GM23338 (cell line): ENCODE measurements around the gene TMEM273. TPM values are rescaled to one million over a fixed set of nuclear protein-coding genes. Genes with fewer than 3 reads are reported as not detected.

Experiments used
- ATAC-seq: fragments of 200-7000 bp; cut with Tn5 transposase; 3 replicates; pipeline ENCODE4 v1.9.1; 2020
- DNase-seq: peaks from one replicate; pipeline ENCODE4 v3.0.0-alpha.2; 2015; ENCODE audit warnings: low spot score
- H2AFZ ChIP-seq: fragments of 200-600 bp; sonication (generic); 2 replicates; pipeline ENCODE4 v1.8.0; 2016; ENCODE audit warnings: antibody characterized with exemption, mild to moderate bottlenecking, moderate library complexity
- H3F3A ChIP-seq: fragments of 200-600 bp; sonication (generic); replicated peaks from 2 replicates; pipeline ENCODE4 v1.8.0; 2017; ENCODE audit warnings: antibody characterized with exemption, mixed run types, low read depth
- H3K27ac ChIP-seq: fragments of 200-600 bp; sonication (generic); 2 replicates; pipeline ENCODE4 v1.6.1; 2016; ENCODE audit warnings: low read depth
- H3K27me3 ChIP-seq: fragments of 200-600 bp; sonication (generic); 2 replicates; pipeline ENCODE4 v1.8.0; 2016; ENCODE audit warnings: mild to moderate bottlenecking, mixed run types, moderate library complexity; ENCODE audit not compliant: insufficient read depth
- H3K36me3 ChIP-seq: fragments of 200-600 bp; sonication (generic); 2 replicates; pipeline ENCODE4 v1.8.0; 2016; ENCODE audit warnings: mild to moderate bottlenecking; ENCODE audit not compliant: insufficient read depth
- H3K4me1 ChIP-seq: fragments of 200-600 bp; sonication (generic); 2 replicates; pipeline ENCODE4 v1.8.0; 2016; ENCODE audit warnings: mild to moderate bottlenecking, moderate library complexity; ENCODE audit not compliant: insufficient read depth
- H3K4me2 ChIP-seq: fragments of 200-600 bp; sonication (generic); 2 replicates; pipeline ENCODE4 v1.7.1; 2017; ENCODE audit warnings: mixed run types
- H3K4me3 ChIP-seq: fragments of 200-600 bp; sonication (generic); 2 replicates; pipeline ENCODE4 v1.6.1; 2016; ENCODE audit warnings: mixed run types
- H3K79me2 ChIP-seq: fragments of 200-600 bp; sonication (generic); replicated peaks from 2 replicates; pipeline ENCODE4 v1.8.0; 2017; ENCODE audit warnings: mild to moderate bottlenecking; ENCODE audit not compliant: insufficient read depth
- H3K9me2 ChIP-seq: fragments of 200-600 bp; sonication (generic); 2 replicates; pipeline ENCODE4 v1.8.0; 2017; ENCODE audit not compliant: insufficient read depth
- H4K20me1 ChIP-seq: fragments of 200-600 bp; sonication (generic); replicated peaks from 2 replicates; pipeline ENCODE4 v1.8.0; 2017; ENCODE audit warnings: mild to moderate bottlenecking; ENCODE audit not compliant: insufficient read depth
- H3K27ac Mint-ChIP-seq: 2 replicates; pipeline ENCODE4 v1.8.0; 2020; ENCODE audit warnings: inconsistent platforms, mild to moderate bottlenecking, moderate library complexity, mixed read lengths
- H3K27me3 Mint-ChIP-seq: 3 replicates; pipeline ENCODE4 v1.8.0; 2022; ENCODE audit warnings: low read depth, mild to moderate bottlenecking, moderate library complexity, mixed read lengths, inconsistent platforms; ENCODE audit not compliant: insufficient read depth, poor library complexity
- H3K36me3 Mint-ChIP-seq: 3 replicates; pipeline ENCODE4 v1.8.0; 2021; ENCODE audit warnings: low read depth, mild to moderate bottlenecking, inconsistent platforms, moderate library complexity, mixed read lengths
- H3K4me1 Mint-ChIP-seq: 3 replicates; pipeline ENCODE4 v1.8.0; 2020; ENCODE audit warnings: mild to moderate bottlenecking, inconsistent platforms, mixed read lengths
- H3K4me3 Mint-ChIP-seq: 3 replicates; pipeline ENCODE4 v1.8.0; 2021; ENCODE audit warnings: moderate library complexity, mild to moderate bottlenecking, inconsistent platforms, mixed read lengths
- H3K9me3 Mint-ChIP-seq: 3 replicates; pipeline ENCODE4 v1.8.0; 2020; ENCODE audit warnings: moderate library complexity, mild to moderate bottlenecking, inconsistent platforms, mixed read lengths
- CREB1 ChIP-seq: fragments of 250-450 bp; sonication (Bioruptor Pico); IDR thresholded peaks from 2 replicates; pipeline ENCODE4 v1.5.0; 2020; ENCODE audit warnings: low read depth, mild to moderate bottlenecking, moderate library complexity
- CTCF ChIP-seq, 2 experiments: fragments of 200-600 bp in 1 of 2; sonication (generic) in 1 of 2; conservative IDR thresholded peaks; 2 replicates each; pipeline versions ENCODE4 v1.5.1 to v1.6.1; 2016 to 2017; ENCODE audit warnings: antibody characterized with exemption in 2 of 2, low read depth in 2 of 2, mild to moderate bottlenecking in 2 of 2, moderate library complexity in 1 of 2
- EZH2 ChIP-seq: fragments of 200-600 bp; sonication (generic); IDR thresholded peaks from one replicate; pipeline ENCODE4 v1.8.0; 2017; ENCODE audit warnings: antibody characterized with exemption, mild to moderate bottlenecking, low read depth; ENCODE audit not compliant: unreplicated experiment
- EZH2phosphoT487 ChIP-seq: fragments of 200-600 bp; sonication (generic); IDR thresholded peaks from one replicate; pipeline ENCODE4 v1.8.1; 2018; ENCODE audit warnings: antibody characterized with exemption; ENCODE audit not compliant: unreplicated experiment
- JUNB ChIP-seq: IDR thresholded peaks from one replicate; pipeline ENCODE4 v1.6.1; 2016; ENCODE audit warnings: antibody characterized with exemption; ENCODE audit not compliant: unreplicated experiment
- NANOG ChIP-seq: IDR thresholded peaks from 2 replicates; pipeline ENCODE4 v1.6.1; 2016; ENCODE audit warnings: antibody characterized with exemption, borderline replicate concordance
- POLR2AphosphoS5 ChIP-seq: IDR thresholded peaks from 2 replicates; pipeline ENCODE4 v1.6.1; 2016; ENCODE audit warnings: antibody characterized with exemption, low read depth
- REST ChIP-seq: IDR thresholded peaks from one replicate; pipeline ENCODE4 v1.6.1; 2018; ENCODE audit warnings: antibody characterized with exemption; ENCODE audit not compliant: unreplicated experiment
- STAT1 ChIP-seq: IDR thresholded peaks from one replicate; pipeline ENCODE4 v1.6.1; 2016; ENCODE audit warnings: antibody characterized with exemption; ENCODE audit not compliant: unreplicated experiment
- ZNF114 ChIP-seq: fragments of 250-450 bp; sonication (Bioruptor Pico); IDR thresholded peaks from 2 replicates; pipeline ENCODE4 v1.5.0; 2020; ENCODE audit warnings: mild to moderate bottlenecking, moderate library complexity
- ZNF331 ChIP-seq: fragments of 250-450 bp; sonication (Bioruptor Pico); IDR thresholded peaks from 2 replicates; pipeline ENCODE4 v1.5.0; 2020; ENCODE audit warnings: low read depth, mild to moderate bottlenecking, moderate library complexity
- polyA plus RNA-seq: library from polyadenylated mRNA; unstranded; fragments of >200 nt; fragmentation: Nextera tagmentation; extraction: Ambion mirVana; gene quantifications from 2 replicates; pipeline ENCODE4 v1.2.1, GENCODE V29; 2016
- total RNA-seq: library from RNA; depleted of rRNA; stranded (reverse); fragments of >200 nt; shearing (Covaris generic); gene quantifications from 2 replicates; pipeline ENCODE4 v1.2.3, GENCODE V29; 2014
- TF ChIP-seq, protein P1 (sequence below): fragments of 250-450 bp; sonication (Bioruptor Pico); IDR thresholded peaks from 2 replicates; pipeline ENCODE4 v1.5.0; 2020; ENCODE audit warnings: mild to moderate bottlenecking, moderate library complexity
- TF ChIP-seq, protein P2 (sequence below): IDR thresholded peaks from 2 replicates; pipeline ENCODE4 v1.6.1; 2016; ENCODE audit warnings: antibody characterized with exemption

The TMEM273 gene
- total and polyA plus RNA-seq, 2 experiments from 2014 or later: not detected

GRCh38 chr10:49115796-49116508 is 72.2 kb downstream of the TMEM273 start:
- Mint-ChIP-seq H3K27ac (no peak overlapping the region), H3K4me3 (peak overlapping the region; percentile 61), H3K36me3 (no peaks in the 10 kb centered on the region), H3K27me3 (peaks cover 10% of the 10 kb centered on the region), H3K4me1 (peaks cover 2% of the 10 kb centered on the region; the same call in 1 of the 3 replicates), H3K9me3 (no peaks in the 10 kb centered on the region)
- no peaks in the 10 kb centered on the region for H3K79me2 ChIP-seq
- peak overlapping the region; percentile 76; the same call in 1 of the 2 replicates for H2AFZ ChIP-seq
- ATAC-seq (no peak), DNase-seq (no peak)
- no peak overlapping the region for H3K27ac ChIP-seq
- H3F3A ChIP-seq: no peaks in the 10 kb centered on the region
- no peaks in the 10 kb centered on the region for H3K36me3 ChIP-seq
- peak overlapping the region; percentile 73 for H3K4me2 ChIP-seq
- no peaks in the 10 kb centered on the region for H3K9me2 ChIP-seq
- peak overlapping the region; percentile 51 for H3K4me3 ChIP-seq
- peaks cover 11% of the 10 kb centered on the region for H3K27me3 ChIP-seq
- H4K20me1 ChIP-seq: no peaks in the 10 kb centered on the region
- TF ChIP-seq EZH2phosphoT487 (no peak), CREB1 (CRISPR knock-in tag) (no peak), JUNB (no peak), ZNF114 (CRISPR knock-in tag) (no peak), NANOG (no peak), STAT1 (no peak), REST (no peak), ZNF331 (no peak), EZH2 (no peak), POLR2AphosphoS5 (no peak), CTCF (conservative IDR thresholded peaks at IDR 0.05; ENCODE audit: low read depth in 2 of 2) (no peak)
- TF ChIP-seq, protein P1, sequence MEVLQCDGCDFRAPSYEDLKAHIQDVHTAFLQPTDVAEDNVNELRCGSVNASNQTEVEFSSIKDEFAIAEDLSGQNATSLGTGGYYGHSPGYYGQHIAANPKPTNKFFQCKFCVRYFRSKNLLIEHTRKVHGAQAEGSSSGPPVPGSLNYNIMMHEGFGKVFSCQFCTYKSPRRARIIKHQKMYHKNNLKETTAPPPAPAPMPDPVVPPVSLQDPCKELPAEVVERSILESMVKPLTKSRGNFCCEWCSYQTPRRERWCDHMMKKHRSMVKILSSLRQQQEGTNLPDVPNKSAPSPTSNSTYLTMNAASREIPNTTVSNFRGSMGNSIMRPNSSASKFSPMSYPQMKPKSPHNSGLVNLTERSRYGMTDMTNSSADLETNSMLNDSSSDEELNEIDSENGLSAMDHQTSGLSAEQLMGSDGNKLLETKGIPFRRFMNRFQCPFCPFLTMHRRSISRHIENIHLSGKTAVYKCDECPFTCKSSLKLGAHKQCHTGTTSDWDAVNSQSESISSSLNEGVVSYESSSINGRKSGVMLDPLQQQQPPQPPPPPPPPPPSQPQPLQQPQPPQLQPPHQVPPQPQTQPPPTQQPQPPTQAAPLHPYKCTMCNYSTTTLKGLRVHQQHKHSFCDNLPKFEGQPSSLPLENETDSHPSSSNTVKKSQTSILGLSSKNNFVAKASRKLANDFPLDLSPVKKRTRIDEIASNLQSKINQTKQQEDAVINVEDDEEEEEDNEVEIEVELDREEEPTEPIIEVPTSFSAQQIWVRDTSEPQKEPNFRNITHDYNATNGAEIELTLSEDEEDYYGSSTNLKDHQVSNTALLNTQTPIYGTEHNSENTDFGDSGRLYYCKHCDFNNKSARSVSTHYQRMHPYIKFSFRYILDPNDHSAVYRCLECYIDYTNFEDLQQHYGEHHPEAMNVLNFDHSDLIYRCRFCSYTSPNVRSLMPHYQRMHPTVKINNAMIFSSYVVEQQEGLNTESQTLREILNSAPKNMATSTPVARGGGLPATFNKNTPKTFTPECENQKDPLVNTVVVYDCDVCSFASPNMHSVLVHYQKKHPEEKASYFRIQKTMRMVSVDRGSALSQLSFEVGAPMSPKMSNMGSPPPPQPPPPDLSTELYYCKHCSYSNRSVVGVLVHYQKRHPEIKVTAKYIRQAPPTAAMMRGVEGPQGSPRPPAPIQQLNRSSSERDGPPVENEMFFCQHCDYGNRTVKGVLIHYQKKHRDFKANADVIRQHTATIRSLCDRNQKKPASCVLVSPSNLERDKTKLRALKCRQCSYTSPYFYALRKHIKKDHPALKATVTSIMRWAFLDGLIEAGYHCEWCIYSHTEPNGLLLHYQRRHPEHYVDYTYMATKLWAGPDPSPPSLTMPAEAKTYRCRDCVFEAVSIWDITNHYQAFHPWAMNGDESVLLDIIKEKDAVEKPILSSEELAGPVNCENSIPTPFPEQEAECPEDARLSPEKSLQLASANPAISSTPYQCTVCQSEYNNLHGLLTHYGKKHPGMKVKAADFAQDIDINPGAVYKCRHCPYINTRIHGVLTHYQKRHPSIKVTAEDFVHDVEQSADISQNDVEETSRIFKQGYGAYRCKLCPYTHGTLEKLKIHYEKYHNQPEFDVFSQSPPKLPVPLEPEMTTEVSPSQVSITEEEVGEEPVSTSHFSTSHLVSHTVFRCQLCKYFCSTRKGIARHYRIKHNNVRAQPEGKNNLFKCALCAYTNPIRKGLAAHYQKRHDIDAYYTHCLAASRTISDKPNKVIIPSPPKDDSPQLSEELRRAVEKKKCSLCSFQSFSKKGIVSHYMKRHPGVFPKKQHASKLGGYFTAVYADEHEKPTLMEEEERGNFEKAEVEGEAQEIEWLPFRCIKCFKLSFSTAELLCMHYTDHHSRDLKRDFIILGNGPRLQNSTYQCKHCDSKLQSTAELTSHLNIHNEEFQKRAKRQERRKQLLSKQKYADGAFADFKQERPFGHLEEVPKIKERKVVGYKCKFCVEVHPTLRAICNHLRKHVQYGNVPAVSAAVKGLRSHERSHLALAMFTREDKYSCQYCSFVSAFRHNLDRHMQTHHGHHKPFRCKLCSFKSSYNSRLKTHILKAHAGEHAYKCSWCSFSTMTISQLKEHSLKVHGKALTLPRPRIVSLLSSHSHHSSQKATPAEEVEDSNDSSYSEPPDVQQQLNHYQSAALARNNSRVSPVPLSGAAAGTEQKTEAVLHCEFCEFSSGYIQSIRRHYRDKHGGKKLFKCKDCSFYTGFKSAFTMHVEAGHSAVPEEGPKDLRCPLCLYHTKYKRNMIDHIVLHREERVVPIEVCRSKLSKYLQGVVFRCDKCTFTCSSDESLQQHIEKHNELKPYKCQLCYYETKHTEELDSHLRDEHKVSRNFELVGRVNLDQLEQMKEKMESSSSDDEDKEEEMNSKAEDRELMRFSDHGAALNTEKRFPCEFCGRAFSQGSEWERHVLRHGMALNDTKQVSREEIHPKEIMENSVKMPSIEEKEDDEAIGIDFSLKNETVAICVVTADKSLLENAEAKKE (CRISPR knock-in tag): no peak
- TF ChIP-seq, protein P2, sequence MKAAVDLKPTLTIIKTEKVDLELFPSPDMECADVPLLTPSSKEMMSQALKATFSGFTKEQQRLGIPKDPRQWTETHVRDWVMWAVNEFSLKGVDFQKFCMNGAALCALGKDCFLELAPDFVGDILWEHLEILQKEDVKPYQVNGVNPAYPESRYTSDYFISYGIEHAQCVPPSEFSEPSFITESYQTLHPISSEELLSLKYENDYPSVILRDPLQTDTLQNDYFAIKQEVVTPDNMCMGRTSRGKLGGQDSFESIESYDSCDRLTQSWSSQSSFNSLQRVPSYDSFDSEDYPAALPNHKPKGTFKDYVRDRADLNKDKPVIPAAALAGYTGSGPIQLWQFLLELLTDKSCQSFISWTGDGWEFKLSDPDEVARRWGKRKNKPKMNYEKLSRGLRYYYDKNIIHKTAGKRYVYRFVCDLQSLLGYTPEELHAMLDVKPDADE: no peak
- no peaks in the 10 kb centered on the region for H3K4me1 ChIP-seq
